Activated B cell treated with CpG ODN at 0.5 μM for 24 hours (primary cell): ENCODE measurements around the gene EXOSC5. TPM values are rescaled to one million over a fixed set of nuclear protein-coding genes. Genes with fewer than 3 reads are reported as not detected.

ENCODE experiments used
- ATAC-seq: fragments of 200-7000 bp; cut with Tn5 transposase; one replicate; pipeline ENCODE4 v1.10.0; 2021; ENCODE audit warnings: low read depth, mild to moderate bottlenecking, moderate library complexity
- CTCF ChIA-PET: fragments of 350-600 bp; sonication (Branson Sonifier 250); formaldehyde crosslinking; loops from one replicate; lab custom pipeline; 2021; ENCODE audit warnings: antibody characterized with exemption; lab: Charles Lee
- POLR2A ChIA-PET: fragments of 350-600 bp; sonication (Branson Sonifier 250); formaldehyde crosslinking; loops from one replicate; lab custom pipeline; 2021; ENCODE audit warnings: antibody characterized with exemption; lab: Charles Lee
- DNase-seq: peaks from one replicate; pipeline ENCODE4 v3.0.0; 2022
- H3K27ac Mint-ChIP-seq: one replicate; pipeline ENCODE4 v1.8.0; 2020; ENCODE audit warnings: mixed read lengths
- H3K27me3 Mint-ChIP-seq: one replicate; pipeline ENCODE4 v1.8.0; 2021; ENCODE audit warnings: mixed read lengths
- H3K36me3 Mint-ChIP-seq: one replicate; pipeline ENCODE4 v1.8.0; 2021; ENCODE audit warnings: low read depth, mixed read lengths
- H3K4me1 Mint-ChIP-seq: one replicate; pipeline ENCODE4 v1.8.0; 2021; ENCODE audit warnings: mixed read lengths
- H3K4me3 Mint-ChIP-seq: one replicate; pipeline ENCODE4 v1.8.0; 2020; ENCODE audit warnings: mild to moderate bottlenecking, mixed read lengths
- H3K9me3 Mint-ChIP-seq: one replicate; pipeline ENCODE4 v1.8.0; 2020; ENCODE audit warnings: mixed read lengths
- CTCF ChIP-seq: fragments of 200-600 bp; IDR thresholded peaks from one replicate; pipeline ENCODE4 v1.8.0; 2022; ENCODE audit warnings: antibody characterized with exemption, mild to moderate bottlenecking
- intact Hi-C: fragments of 100-400 bp; cut with micrococcal nuclease; formaldehyde crosslinking; loops from one replicate; pipeline ENCODE4 v1.15.1; 2024
- total RNA-seq: library from RNA; stranded (reverse); gene quantifications from 2 replicates; pipeline ENCODE4 v1.2.3, GENCODE V29; 2022

Gene EXOSC5
- total RNA-seq, 1 donor from 2014 or later = 30.1 TPM

GRCh38 chr19:41377977-41378709 is 19.0 kb downstream of the EXOSC5 start:
- DNase-seq (no peak), ATAC-seq (peak; percentile 88)
- ChIA-PET POLR2A (interaction anchor here (2.9 kb wide), 1 partner anchor 14 kb away, joined by 15 read pairs; the partner anchor contains the start of gene B9D2), CTCF (no interaction called here)
- peaks cover 23% of the 10 kb centered on the region for H3K4me1 Mint-ChIP-seq
- no peak overlapping the region for H3K4me3 Mint-ChIP-seq
- intact Hi-C loops = no loop called here
- no peaks in the 10 kb centered on the region for H3K27me3 Mint-ChIP-seq
- no peak for TF ChIP-seq CTCF
- H3K9me3 Mint-ChIP-seq = no peaks in the 10 kb centered on the region
- H3K36me3 Mint-ChIP-seq = peaks cover 4% of the 10 kb centered on the region
- H3K27ac Mint-ChIP-seq = peak overlapping the region; percentile 36

- no peaks in the 10 kb centered on the region for H3K9me3 Mint-ChIP-seq
- DNase-seq (no peak), ATAC-seq (no peak)
- ChIA-PET POLR2A (interaction anchor here (0.6 kb wide), 1 partner anchor 173 kb away, joined by 4 read pairs; no protein-coding TSS in a partner anchor), CTCF (no interaction called here)
- intact Hi-C loops = no loop called here
- H3K27ac Mint-ChIP-seq = no peak overlapping the region
- TF ChIP-seq CTCF = no peak
- peaks cover 23% of the 10 kb centered on the region for H3K4me1 Mint-ChIP-seq
- no peaks in the 10 kb centered on the region for H3K36me3 Mint-ChIP-seq
- H3K4me3 Mint-ChIP-seq = peak overlapping the region; percentile 52
- H3K27me3 Mint-ChIP-seq = no peaks in the 10 kb centered on the region
Observed at GRCh38 chr19:41376998-41377365, 20.2 kb downstream of the EXOSC5 start.

GRCh38 chr19:41376241-41376997 is 20.7 kb downstream of the EXOSC5 start, which contains the start of gene TMEM91:
TSS of gene TMEM91 (plus strand) at chr19:41376533. CDS start at chr19:41378310, 1,777 bp downstream.
- H3K9me3 Mint-ChIP-seq = no peaks in the 10 kb centered on the region
- intact Hi-C loops = no loop called here
- peak within 1 kb of the TSS; percentile 52 for H3K4me3 Mint-ChIP-seq
- no peaks in the 10 kb centered on the region for H3K27me3 Mint-ChIP-seq
- ChIA-PET CTCF (no interaction called here), POLR2A (no interaction called here)
- no peak for TF ChIP-seq CTCF
- H3K36me3 Mint-ChIP-seq = no peaks in the 10 kb centered on the region
- H3K4me1 Mint-ChIP-seq = peaks cover 23% of the 10 kb centered on the region
- DNase-seq (no peak), ATAC-seq (no peak)
- no peak within 1 kb of the TSS for H3K27ac Mint-ChIP-seq

- DNase-seq (no peak), ATAC-seq (no peak)
- Mint-ChIP-seq H3K27me3 (no peaks in the 10 kb centered on the region), H3K27ac (no peak overlapping the region), H3K4me3 (no peak overlapping the region), H3K4me1 (peaks cover 23% of the 10 kb centered on the region), H3K36me3 (no peaks in the 10 kb centered on the region), H3K9me3 (no peaks in the 10 kb centered on the region)
- CTCF ChIA-PET = no interaction called here
- POLR2A ChIA-PET = no interaction called here
- intact Hi-C loops = no loop called here
- no peak for TF ChIP-seq CTCF
Observed at GRCh38 chr19:41373993-41374392, 23.2 kb downstream of the EXOSC5 start.

GRCh38 chr19:41372501-41372900 is 24.7 kb downstream of the EXOSC5 start:
- ChIA-PET CTCF (no interaction called here), POLR2A (interaction anchor here (1.1 kb wide), 1 partner anchor 9 kb away, joined by 5 read pairs; the partner anchor contains the start of gene B9D2)
- no peak for ATAC-seq

More at GRCh38 chr19:41372501-41372900, 24.7 kb downstream of the EXOSC5 start:
- Mint-ChIP-seq H3K4me1 (peaks cover 19% of the 10 kb centered on the region), H3K4me3 (no peak overlapping the region), H3K36me3 (no peaks in the 10 kb centered on the region), H3K9me3 (no peaks in the 10 kb centered on the region), H3K27me3 (no peaks in the 10 kb centered on the region), H3K27ac (no peak overlapping the region)
- no peak for DNase-seq
- no peak for TF ChIP-seq CTCF
- intact Hi-C loops = no loop called here
